B cell (primary cell): ENCODE measurements around the gene PAGE5. TPM values are rescaled to one million over a fixed set of nuclear protein-coding genes. Genes with fewer than 3 reads are reported as not detected.

ENCODE experiments used
- ATAC-seq: fragments of 200-7000 bp; cut with Tn5 transposase; one replicate; pipeline ENCODE4 v1.10.0; 2021; ENCODE audit warnings: low read depth, mild to moderate bottlenecking, moderate number of reproducible peaks, moderate library complexity
- CTCF ChIA-PET: fragments of 350-600 bp; sonication (Branson Sonifier 250); formaldehyde crosslinking; loops from one replicate; lab custom pipeline; 2021; ENCODE audit warnings: antibody characterized with exemption, inconsistent platforms; lab: Charles Lee
- POLR2A ChIA-PET: fragments of 350-600 bp; sonication (Branson Sonifier 250); formaldehyde crosslinking; loops from one replicate; lab custom pipeline; 2021; ENCODE audit warnings: antibody characterized with exemption; lab: Charles Lee
- DNase-seq: peaks from one replicate; pipeline ENCODE4 v3.0.0; 2013
- H2AFZ ChIP-seq: 2 replicates; pipeline ENCODE4 v1.6.1; 2012; ENCODE audit warnings: mild to moderate bottlenecking, low read depth, low read length; ENCODE audit not compliant: insufficient read depth, poor library complexity, severe bottlenecking
- H3K27ac ChIP-seq, 2 donors: 1 replicate in 1 of 2; 2 replicates in 1 of 2; pipeline ENCODE4 v1.5.1; 2012 to 2013; ENCODE audit warnings: low read length in 2 of 2, mild to moderate bottlenecking in 2 of 2, moderate library complexity in 1 of 2
- H3K27me3 ChIP-seq, 4 experiments: fragments of 200-600 bp in 1 of 4; sonication (generic) in 1 of 4; replicated peaks in 1 of 4; 1 replicate in 2 of 4; 2 replicates in 2 of 4; pipeline versions ENCODE4 v1.6.1 to v1.7.0; 2013 to 2016; ENCODE audit warnings: low read length in 3 of 4, mild to moderate bottlenecking in 2 of 4, mixed read lengths in 1 of 4, moderate library complexity in 1 of 4; ENCODE audit not compliant: insufficient read depth in 4 of 4, control insufficient read depth in 3 of 4; ENCODE audit errors: control extremely low read depth in 1 of 4
- H3K36me3 ChIP-seq, 2 experiments: replicated peaks in 1 of 2; 1 replicate in 1 of 2; 2 replicates in 1 of 2; pipeline versions ENCODE4 v1.6.1 to v1.7.1; 2013; ENCODE audit warnings: low read length in 1 of 2; ENCODE audit not compliant: insufficient read depth in 2 of 2, control insufficient read depth in 1 of 2; ENCODE audit errors: control extremely low read depth in 1 of 2, extremely low read depth in 1 of 2
- H3K4me1 ChIP-seq, 2 donors: fragments of 200-600 bp in 1 of 2; sonication (generic) in 1 of 2; 1 replicate in 1 of 2; 2 replicates in 1 of 2; pipeline versions ENCODE4 v1.5.1 to v1.6.1; 2013 to 2017; ENCODE audit warnings: low read length in 2 of 2; ENCODE audit not compliant: control insufficient read depth in 2 of 2, insufficient read depth in 2 of 2
- H3K4me2 ChIP-seq: replicated peaks from 2 replicates; pipeline ENCODE3; 2012; ENCODE audit warnings: mild to moderate bottlenecking, low read depth, low read length; ENCODE audit not compliant: poor library complexity, severe bottlenecking
- H3K4me3 ChIP-seq, 5 experiments: fragments of 200-600 bp in 1 of 5; sonication (generic) in 1 of 5; 1 replicate in 3 of 5; 2 replicates in 2 of 5; pipeline versions ENCODE4 v1.5.1 to v1.7.0; 2011 to 2016; ENCODE audit warnings: low read length in 4 of 5, mild to moderate bottlenecking in 4 of 5, low read depth in 2 of 5, control low read depth in 1 of 5, moderate library complexity in 1 of 5; ENCODE audit not compliant: insufficient read depth in 1 of 5; ENCODE audit errors: control extremely low read depth in 1 of 5, extremely low read depth in 1 of 5
- H3K79me2 ChIP-seq: fragments of 200-600 bp; sonication (generic); one replicate; pipeline ENCODE4 v1.6.0; 2016; ENCODE audit warnings: low read length; ENCODE audit not compliant: control insufficient read depth, insufficient read depth
- H3K9ac ChIP-seq: fragments of 200-600 bp; sonication (generic); 2 replicates; pipeline ENCODE4 v1.6.1; 2017; ENCODE audit warnings: mild to moderate bottlenecking, low read length, moderate library complexity
- H3K9me3 ChIP-seq, 3 donors: one replicate each; pipeline versions ENCODE4 v1.6.1 to v1.7.1; 2013; ENCODE audit warnings: low read length in 2 of 3; ENCODE audit not compliant: control insufficient read depth in 2 of 3, insufficient read depth in 1 of 3; ENCODE audit errors: control extremely low read depth in 1 of 3
- H4K20me1 ChIP-seq: 2 replicates; pipeline ENCODE4 v1.6.0; 2012; ENCODE audit warnings: mild to moderate bottlenecking, low read length; ENCODE audit not compliant: insufficient read depth, control insufficient read depth, poor library complexity, severe bottlenecking
- H3K27ac Mint-ChIP-seq: one replicate; pipeline ENCODE4 v1.8.0; 2021; ENCODE audit warnings: mixed read lengths
- H3K27me3 Mint-ChIP-seq: one replicate; pipeline ENCODE4 v1.8.0; 2021; ENCODE audit warnings: mixed read lengths
- H3K4me1 Mint-ChIP-seq: one replicate; pipeline ENCODE4 v1.8.0; 2021; ENCODE audit warnings: mixed read lengths
- H3K4me3 Mint-ChIP-seq: one replicate; pipeline ENCODE4 v1.8.0; 2021; ENCODE audit warnings: mixed read lengths
- H3K9me3 Mint-ChIP-seq: one replicate; pipeline ENCODE4 v1.8.0; 2022; ENCODE audit warnings: mixed read lengths; ENCODE audit not compliant: insufficient read depth
- CTCF ChIP-seq: fragments of 200-600 bp; IDR thresholded peaks from one replicate; pipeline ENCODE4 v1.8.0; 2022; ENCODE audit warnings: antibody characterized with exemption, mild to moderate bottlenecking
- EZH2 ChIP-seq: IDR thresholded peaks from 2 replicates; pipeline ENCODE4 v1.6.1; 2012; ENCODE audit warnings: borderline replicate concordance, low read depth, mild to moderate bottlenecking, moderate library complexity, low read length; ENCODE audit not compliant: insufficient read depth, poor library complexity, severe bottlenecking
- WGBS: methylation state at CpG from one replicate; pipeline ENCODE4 v1.1.5; 2013; ENCODE audit warnings: missing lambda C conversion rate; ENCODE audit not compliant: insufficient coverage; 5-methylcytosine and 5-hydroxymethylcytosine counted together
- intact Hi-C: fragments of 100-400 bp; cut with micrococcal nuclease; formaldehyde crosslinking; loops from one replicate; pipeline ENCODE4 v1.10.0; 2022
- polyA plus RNA-seq: library from polyadenylated mRNA; depleted of rRNA; stranded (reverse); fragments of >200 nt; gene quantifications from 2 replicates; pipeline ENCODE4 v1.2.3, GENCODE V29; 2012
- total RNA-seq, 2 donors: library from RNA; stranded (reverse); fragments of 120-200 nt in 1 of 2; gene quantifications; 1 replicate in 1 of 2; 2 replicates in 1 of 2; pipeline versions ENCODE4 v1.2.3 to v1.2.4, GENCODE V29; 2013 to 2022

The PAGE5 gene
- total and polyA plus RNA-seq, 2 donors (not counting 1 experiment from before 2014, with no cell fraction given): not detected

- no peaks in the 10 kb centered on the region for H3K79me2 ChIP-seq
- ChIA-PET CTCF (no interaction called here), POLR2A (no interaction called here)
- no peaks in the 10 kb centered on the region for H4K20me1 ChIP-seq
- ATAC-seq: no peak
- Mint-ChIP-seq H3K9me3 (peaks cover 2% of the 10 kb centered on the region), H3K4me1 (no peaks in the 10 kb centered on the region), H3K27ac (no peak overlapping the region), H3K4me3 (no peak overlapping the region), H3K27me3 (peaks cover 3% of the 10 kb centered on the region)
- H3K4me3 ChIP-seq: no peak overlapping the region
- H3K27me3 ChIP-seq: no peaks in the 10 kb centered on the region
- no peak for TF ChIP-seq CTCF
- TF ChIP-seq EZH2: no peak
- H3K36me3 ChIP-seq: no peaks in the 10 kb centered on the region
- no peak overlapping the region for H3K27ac ChIP-seq
- no peak for DNase-seq
- H3K4me1 ChIP-seq: no peaks in the 10 kb centered on the region
- intact Hi-C loops: no loop called here
- H2AFZ ChIP-seq: no peak overlapping the region
- no peaks in the 10 kb centered on the region for H3K9me3 ChIP-seq
- H3K4me2 ChIP-seq: no peak overlapping the region
- no peak overlapping the region for H3K9ac ChIP-seq
These were observed 33.4 kb downstream of the PAGE5 start for GRCh38 chrX:55253528-55253927.

GRCh38 chrX:55260806-55261205 is 40.7 kb downstream of the PAGE5 start:
- ChIA-PET CTCF (no interaction called here), POLR2A (no interaction called here)
- Histone ChIP-seq H3K9me3 (no peaks in the 10 kb centered on the region), H2AFZ (no peak overlapping the region), H3K4me3 (no peak overlapping the region), H4K20me1 (no peaks in the 10 kb centered on the region), H3K4me1 (no peaks in the 10 kb centered on the region), H3K4me2 (no peak overlapping the region), H3K79me2 (no peaks in the 10 kb centered on the region), H3K9ac (no peak overlapping the region), H3K27ac (no peak overlapping the region), H3K36me3 (no peaks in the 10 kb centered on the region), H3K27me3 (no peaks in the 10 kb centered on the region)
- intact Hi-C loops: no loop called here
- no peaks in the 10 kb centered on the region for H3K4me1 Mint-ChIP-seq
- WGBS: no CpG with 5 or more reads among the region's 2 CpGs
- no peak overlapping the region for H3K4me3 Mint-ChIP-seq
- TF ChIP-seq EZH2: no peak
- no peak overlapping the region for H3K27ac Mint-ChIP-seq
- DNase-seq (no peak), ATAC-seq (no peak)
- H3K27me3 Mint-ChIP-seq: no peaks in the 10 kb centered on the region
- H3K9me3 Mint-ChIP-seq: no peaks in the 10 kb centered on the region
